ENCODE results near the gene RPL29. TPM values are rescaled to one million over a fixed set of nuclear protein-coding genes. Genes with fewer than 3 reads are reported as not detected.

RPL29 gene
- total RNA-seq, 8 experiments from 2014 or later: 1,304 to 2,666 (median 2,366) TPM

GRCh38 chr3:52023860-52024764 lies 28.4 kb upstream of the RPL29 start:
- Histone ChIP-seq H3K4me3 (no peak overlapping the region), H3K4me1 (replicated peaks in 1 of 2) (peaks cover 19 to 21% of the 10 kb centered on the region in 2 donors), H3K27ac (no peak overlapping the region)
- in situ Hi-C loops (cut with MboI; ENCODE audit: low pct_unique_long_range_greater_than_20kb in 2 of 9, low sequenced_read_pairs in 9 of 9, unreplicated experiment in 9 of 9): loop anchor here in 3 of 9 experiments (25.0 kb wide), 1 partner anchor 113 kb away; no protein-coding TSS in a partner anchor
- ATAC-seq (replicated peaks in 6 of 8): peak in 1 of 8 experiments; percentile 23
- 67 to 100% (median 80%) methylated on average over 1 to 5 of the region's 8 CpGs; no CpG with 5 or more reads in 5 of the 10 experiments for WGBS, 10 experiments

GRCh38 chr3:52023101-52023770 lies 27.5 kb upstream of the RPL29 start:
- in situ Hi-C loops (cut with MboI; ENCODE audit: low pct_unique_long_range_greater_than_20kb in 2 of 9, low sequenced_read_pairs in 9 of 9, unreplicated experiment in 9 of 9): loop anchor here in 3 of 9 experiments (25.0 kb wide), 1 partner anchor 114 kb away; no protein-coding TSS in a partner anchor
- ATAC-seq (replicated peaks in 6 of 8): no peak
- WGBS, 10 experiments: 54 to 100% (median 92%) methylated on average over 1 to 3 of the region's 3 CpGs; no CpG with 5 or more reads in 7 of the 10 experiments
- Histone ChIP-seq H3K4me1 (replicated peaks in 1 of 2) (peaks cover 13 to 19% of the 10 kb centered on the region in 2 donors), H3K27ac (no peak overlapping the region), H3K4me3 (no peak overlapping the region)

GRCh38 chr3:52022323-52023100 lies 26.8 kb upstream of the RPL29 start:
- WGBS, 10 experiments: 10 to 100% (median 74%) methylated on average over 1 to 9 of the region's 20 CpGs; no CpG with 5 or more reads in 2 of the 10 experiments
- Histone ChIP-seq H3K27ac (no peak overlapping the region), H3K4me3 (no peak overlapping the region), H3K4me1 (replicated peaks in 1 of 2) (peaks cover 13 to 19% of the 10 kb centered on the region in 2 donors)
- ATAC-seq (replicated peaks in 6 of 8): peak in 4 of 8 experiments; percentile 22 to 48 (median 28)
- in situ Hi-C loops (cut with MboI; ENCODE audit: low pct_unique_long_range_greater_than_20kb in 2 of 9, low sequenced_read_pairs in 9 of 9, unreplicated experiment in 9 of 9): loop anchor here in 3 of 9 experiments (25.0 kb wide), 1 partner anchor 115 kb away; no protein-coding TSS in a partner anchor

- in situ Hi-C loops (cut with MboI; ENCODE audit: low pct_unique_long_range_greater_than_20kb in 2 of 9, low sequenced_read_pairs in 9 of 9, unreplicated experiment in 9 of 9): loop anchor here in 3 of 9 experiments (25.0 kb wide), 1 partner anchor 116 kb away; no protein-coding TSS in a partner anchor
- H3K4me1 ChIP-seq (replicated peaks in 1 of 2): peaks cover 13 to 19% of the 10 kb centered on the region in 2 donors
- ATAC-seq (replicated peaks in 6 of 8): peak in 7 of 8 experiments; percentile 50 to 82 (median 68)
Observed at GRCh38 chr3:52021489-52022268, 26.0 kb upstream of the RPL29 start.

GRCh38 chr3:52020796-52021195 lies 25.1 kb upstream of the RPL29 start:
- ATAC-seq (replicated peaks in 6 of 8): no peak
- in situ Hi-C loops (cut with MboI; ENCODE audit: low pct_unique_long_range_greater_than_20kb in 2 of 9, low sequenced_read_pairs in 9 of 9, unreplicated experiment in 9 of 9): loop anchor here in 3 of 9 experiments (25.0 kb wide), 1 partner anchor 117 kb away; no protein-coding TSS in a partner anchor

More at GRCh38 chr3:52021489-52022268, 26.0 kb upstream of the RPL29 start:
- Histone ChIP-seq H3K4me3 (no peak overlapping the region), H3K27ac (no peak overlapping the region)
- WGBS, 10 experiments: 55 to 100% (median 86%) methylated on average over 2 to 5 of the region's 10 CpGs; no CpG with 5 or more reads in 3 of the 10 experiments

GRCh38 chr3:52019352-52020080 lies 23.8 kb upstream of the RPL29 start:
- Histone ChIP-seq H3K27ac (no peak overlapping the region), H3K4me3 (no peak overlapping the region), H3K4me1 (replicated peaks in 1 of 2) (peaks cover 8 to 13% of the 10 kb centered on the region in 2 donors)
- in situ Hi-C loops (cut with MboI; ENCODE audit: low pct_unique_long_range_greater_than_20kb in 2 of 9, low sequenced_read_pairs in 9 of 9, unreplicated experiment in 9 of 9): loop anchor here in 3 of 9 experiments (25.0 kb wide), 1 partner anchor 118 kb away; no protein-coding TSS in a partner anchor
- no peak for ATAC-seq (replicated peaks in 6 of 8)
- 64 to 100% (median 80%) methylated on average over 1 to 7 of the region's 17 CpGs; no CpG with 5 or more reads in 4 of the 10 experiments for WGBS, 10 experiments

More at GRCh38 chr3:52020796-52021195, 25.1 kb upstream of the RPL29 start:
- Histone ChIP-seq H3K4me1 (replicated peaks in 1 of 2) (peaks cover 11 to 15% of the 10 kb centered on the region in 2 donors), H3K4me3 (no peak overlapping the region), H3K27ac (no peak overlapping the region)
- 20 to 90% (median 90%) methylated on average over 1 to 2 of the region's 7 CpGs; no CpG with 5 or more reads in 7 of the 10 experiments for WGBS, 10 experiments

- peaks cover 8 to 13% of the 10 kb centered on the region in 2 donors for H3K4me1 ChIP-seq (replicated peaks in 1 of 2)
- WGBS, 10 experiments: 85 to 100% (median 91%) methylated on average over 1 to 14 of the region's 21 CpGs; no CpG with 5 or more reads in 4 of the 10 experiments
- ATAC-seq (replicated peaks in 6 of 8): no peak
- no peak overlapping the region for H3K27ac ChIP-seq
- no peak overlapping the region for H3K4me3 ChIP-seq
- in situ Hi-C loops (cut with MboI; ENCODE audit: low pct_unique_long_range_greater_than_20kb in 2 of 9, low sequenced_read_pairs in 9 of 9, unreplicated experiment in 9 of 9): loop anchor here in 3 of 9 experiments (25.0 kb wide), 1 partner anchor 119 kb away; no protein-coding TSS in a partner anchor
Observed at GRCh38 chr3:52018319-52019000, 22.8 kb upstream of the RPL29 start.

GRCh38 chr3:52017586-52017985 lies 21.9 kb upstream of the RPL29 start:
- no peak overlapping the region for H3K27ac ChIP-seq
- no peak overlapping the region for H3K4me3 ChIP-seq
- in situ Hi-C loops (cut with MboI; ENCODE audit: low pct_unique_long_range_greater_than_20kb in 2 of 9, low sequenced_read_pairs in 9 of 9, unreplicated experiment in 9 of 9): loop anchor here in 3 of 9 experiments (25.0 kb wide), 1 partner anchor 120 kb away; no protein-coding TSS in a partner anchor
- WGBS, 10 experiments: 80 to 90% (median 80%) methylated on average over 1 to 6 of the region's 11 CpGs; no CpG with 5 or more reads in 5 of the 10 experiments
- H3K4me1 ChIP-seq (replicated peaks in 1 of 2): peaks cover 8 to 12% of the 10 kb centered on the region in 2 donors
- ATAC-seq (replicated peaks in 6 of 8): peak in 4 of 8 experiments; percentile 11 to 40 (median 25)

GRCh38 chr3:52015438-52016228 lies 19.9 kb upstream of the RPL29 start:
- ATAC-seq (replicated peaks in 6 of 8): no peak
- in situ Hi-C loops (cut with MboI; ENCODE audit: low pct_unique_long_range_greater_than_20kb in 2 of 9, low sequenced_read_pairs in 9 of 9, unreplicated experiment in 9 of 9): loop anchor here in 3 of 9 experiments (25.0 kb wide), 1 partner anchor 122 kb away; no protein-coding TSS in a partner anchor
- WGBS, 10 experiments: 100% methylated on average over 1 of the region's 13 CpGs; no CpG with 5 or more reads in 9 of the 10 experiments
- Histone ChIP-seq H3K4me1 (replicated peaks in 1 of 2) (no peaks in the 10 kb centered on the region), H3K4me3 (no peak overlapping the region), H3K27ac (peak overlapping the region in 1 of 2 donors; percentile 59)

- 59 to 92% (median 83%) methylated on average over 1 to 4 of the region's 8 CpGs; no CpG with 5 or more reads in 5 of the 10 experiments for WGBS, 10 experiments
- no peak overlapping the region for H3K27ac ChIP-seq
- in situ Hi-C loops (cut with MboI; ENCODE audit: low pct_unique_long_range_greater_than_20kb in 2 of 9, low sequenced_read_pairs in 9 of 9, unreplicated experiment in 9 of 9): loop anchor here in 3 of 9 experiments (25.0 kb wide), 1 partner anchor 123 kb away; no protein-coding TSS in a partner anchor
- ATAC-seq (replicated peaks in 6 of 8): peak in 4 of 8 experiments; percentile 15 to 60 (median 28)
- no peaks in the 10 kb centered on the region for H3K4me1 ChIP-seq (replicated peaks in 1 of 2)
- H3K4me3 ChIP-seq: no peak overlapping the region
Observed at GRCh38 chr3:52014613-52015012, 18.9 kb upstream of the RPL29 start.

Measured in motor neuron (in vitro differentiated cells).